GM06990 (cell line): ENCODE results near the gene HDAC4.

ENCODE experiments used
- DNase-seq: peaks from one replicate; pipeline ENCODE4 v3.0.0-alpha.2; 2011; ENCODE audit not compliant: insufficient read length; ENCODE audit errors: extremely low read depth
- H3K27me3 ChIP-seq: replicated peaks from 2 replicates; pipeline ENCODE4 v1.6.0; 2011; ENCODE audit warnings: low read length; ENCODE audit not compliant: control insufficient read depth, insufficient read depth
- H3K36me3 ChIP-seq: 2 replicates; pipeline ENCODE4 v1.5.1; 2011; ENCODE audit warnings: low read length; ENCODE audit not compliant: control insufficient read depth, insufficient read depth
- H3K4me3 ChIP-seq: replicated peaks from 2 replicates; pipeline ENCODE4 v1.5.1; 2011; ENCODE audit warnings: low read depth, mild to moderate bottlenecking, control low read depth, low read length
- TF ChIP-seq, protein P1 (sequence below): IDR thresholded peaks from 2 replicates; pipeline ENCODE4 v1.5.1; 2011; ENCODE audit warnings: low read length, control low read depth, mild to moderate bottlenecking, inconsistent platforms; ENCODE audit not compliant: insufficient read depth, poor library complexity, severe bottlenecking

HDAC4 gene

DNA sequence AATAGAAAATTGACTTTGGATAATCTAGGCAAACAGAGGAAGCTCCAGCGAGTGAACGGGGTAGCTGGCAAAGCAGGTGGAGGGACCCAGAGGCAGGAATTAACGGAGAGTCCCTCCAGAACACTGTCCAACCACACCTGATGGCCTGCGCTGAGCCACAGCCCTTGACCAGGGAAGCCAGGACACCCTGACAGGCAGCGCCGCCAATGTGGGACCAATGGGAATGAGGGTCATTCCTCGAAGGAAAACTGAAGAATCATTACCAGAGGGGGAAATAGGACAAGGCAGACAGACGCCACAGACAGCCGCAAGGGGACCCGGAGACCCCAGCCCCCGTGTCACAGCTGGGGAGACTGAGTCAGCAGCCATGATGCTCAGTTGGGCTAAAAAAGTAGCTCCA is 40.8 kb downstream of the HDAC4 start:
- no peak overlapping the region for H3K4me3 ChIP-seq
- no peaks in the 10 kb centered on the region for H3K27me3 ChIP-seq
- TF ChIP-seq, protein P1, sequence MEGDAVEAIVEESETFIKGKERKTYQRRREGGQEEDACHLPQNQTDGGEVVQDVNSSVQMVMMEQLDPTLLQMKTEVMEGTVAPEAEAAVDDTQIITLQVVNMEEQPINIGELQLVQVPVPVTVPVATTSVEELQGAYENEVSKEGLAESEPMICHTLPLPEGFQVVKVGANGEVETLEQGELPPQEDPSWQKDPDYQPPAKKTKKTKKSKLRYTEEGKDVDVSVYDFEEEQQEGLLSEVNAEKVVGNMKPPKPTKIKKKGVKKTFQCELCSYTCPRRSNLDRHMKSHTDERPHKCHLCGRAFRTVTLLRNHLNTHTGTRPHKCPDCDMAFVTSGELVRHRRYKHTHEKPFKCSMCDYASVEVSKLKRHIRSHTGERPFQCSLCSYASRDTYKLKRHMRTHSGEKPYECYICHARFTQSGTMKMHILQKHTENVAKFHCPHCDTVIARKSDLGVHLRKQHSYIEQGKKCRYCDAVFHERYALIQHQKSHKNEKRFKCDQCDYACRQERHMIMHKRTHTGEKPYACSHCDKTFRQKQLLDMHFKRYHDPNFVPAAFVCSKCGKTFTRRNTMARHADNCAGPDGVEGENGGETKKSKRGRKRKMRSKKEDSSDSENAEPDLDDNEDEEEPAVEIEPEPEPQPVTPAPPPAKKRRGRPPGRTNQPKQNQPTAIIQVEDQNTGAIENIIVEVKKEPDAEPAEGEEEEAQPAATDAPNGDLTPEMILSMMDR, result no peak
- DNase-seq, result no peak
- no peaks in the 10 kb centered on the region for H3K36me3 ChIP-seq

DNA sequence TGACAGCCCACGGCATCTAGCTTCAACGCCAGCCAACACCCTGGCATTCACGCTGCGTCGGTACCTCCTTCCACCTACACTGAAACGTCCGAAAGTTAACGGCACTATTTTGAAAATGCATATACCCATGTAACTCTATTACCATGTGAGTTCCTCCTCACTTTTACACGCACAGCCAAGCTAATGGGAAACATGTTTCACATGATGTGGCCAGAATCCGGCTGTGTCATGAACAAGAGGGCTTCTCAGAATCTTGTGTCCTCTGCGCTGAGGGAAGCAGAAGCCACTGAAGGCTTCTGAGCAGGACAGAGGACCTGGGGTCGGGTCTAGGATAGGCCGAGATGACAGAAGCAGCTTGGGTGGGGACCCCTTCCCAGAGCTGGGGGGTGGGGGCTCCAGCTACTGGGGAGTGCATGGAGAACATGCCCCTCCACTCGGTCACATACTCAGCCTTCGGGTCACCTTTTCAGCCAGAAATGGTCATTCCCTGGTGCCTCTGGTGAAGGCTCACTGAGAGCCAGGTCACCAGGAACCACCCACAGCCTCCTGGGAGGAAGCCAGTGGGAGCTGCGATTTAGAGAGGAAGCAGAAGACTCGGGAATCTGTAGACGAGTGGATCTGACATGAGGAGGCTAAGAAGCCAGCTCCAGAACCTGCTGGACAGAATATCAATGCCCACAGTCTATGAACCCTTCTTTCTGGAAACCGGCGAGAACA is 41.5 kb downstream of the HDAC4 start:
- no peaks in the 10 kb centered on the region for H3K27me3 ChIP-seq
- H3K36me3 ChIP-seq, result no peaks in the 10 kb centered on the region
- no peak for DNase-seq
- no peak overlapping the region for H3K4me3 ChIP-seq
- TF ChIP-seq, protein P1, result no peak

DNA sequence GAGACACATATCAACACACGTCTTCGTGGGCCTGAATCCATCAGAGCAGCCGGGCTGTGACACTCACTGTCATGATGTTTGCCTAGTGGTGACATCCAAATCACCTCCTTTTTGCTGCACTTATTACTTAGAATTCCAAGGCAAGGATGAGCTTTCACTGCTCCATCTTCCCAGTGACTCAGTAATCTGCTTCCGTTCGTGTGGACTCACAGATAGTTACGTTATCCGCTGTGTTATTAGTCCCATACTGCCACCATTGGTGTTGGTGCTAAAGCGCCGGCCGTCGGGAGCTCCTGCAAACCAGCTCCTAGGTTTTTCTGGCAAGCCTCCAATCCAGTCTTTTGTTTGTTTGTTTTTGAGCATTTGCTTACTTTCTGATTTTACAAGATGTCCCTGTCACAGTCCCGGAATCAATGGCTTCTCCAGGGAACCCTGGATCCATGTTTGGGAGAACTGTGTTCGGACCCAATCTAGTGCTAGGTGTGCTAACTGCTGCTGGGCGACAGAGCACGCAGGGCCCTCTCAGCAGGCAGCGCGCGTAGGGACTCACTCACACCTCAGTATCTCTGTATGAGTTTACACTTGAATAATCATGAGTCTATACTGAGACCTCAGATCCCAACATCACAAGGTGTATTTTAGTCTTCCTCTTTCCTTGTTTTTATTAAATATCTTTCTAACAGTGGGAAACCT is 42.6 kb downstream of the HDAC4 start:
- Histone ChIP-seq H3K27me3 (no peaks in the 10 kb centered on the region), H3K4me3 (no peak overlapping the region), H3K36me3 (no peaks in the 10 kb centered on the region)
- TF ChIP-seq, protein P1, result no peak
- DNase-seq, result no peak

DNA sequence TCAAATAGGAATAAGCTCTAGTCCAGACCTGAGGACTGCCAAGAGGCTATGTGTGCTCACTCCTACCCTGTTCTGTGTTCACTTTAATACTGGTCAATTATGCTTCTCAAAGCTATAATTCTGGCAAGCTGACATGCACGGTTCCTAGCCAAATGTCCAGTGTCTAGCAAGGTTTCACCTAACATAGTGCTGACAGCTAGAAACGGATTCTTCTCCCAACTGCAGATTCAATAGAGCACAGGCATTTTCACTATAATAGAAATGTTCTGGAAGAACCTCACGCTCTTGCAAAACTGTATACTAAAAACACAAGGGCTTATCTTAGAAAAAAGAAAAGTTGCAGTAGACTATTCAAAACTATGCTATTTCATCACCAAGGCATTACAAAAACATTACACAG is 45.1 kb downstream of the HDAC4 start:
- Histone ChIP-seq H3K27me3 (no peaks in the 10 kb centered on the region), H3K4me3 (no peak overlapping the region), H3K36me3 (no peaks in the 10 kb centered on the region)
- no peak for DNase-seq
- TF ChIP-seq, protein P1, result no peak

DNA sequence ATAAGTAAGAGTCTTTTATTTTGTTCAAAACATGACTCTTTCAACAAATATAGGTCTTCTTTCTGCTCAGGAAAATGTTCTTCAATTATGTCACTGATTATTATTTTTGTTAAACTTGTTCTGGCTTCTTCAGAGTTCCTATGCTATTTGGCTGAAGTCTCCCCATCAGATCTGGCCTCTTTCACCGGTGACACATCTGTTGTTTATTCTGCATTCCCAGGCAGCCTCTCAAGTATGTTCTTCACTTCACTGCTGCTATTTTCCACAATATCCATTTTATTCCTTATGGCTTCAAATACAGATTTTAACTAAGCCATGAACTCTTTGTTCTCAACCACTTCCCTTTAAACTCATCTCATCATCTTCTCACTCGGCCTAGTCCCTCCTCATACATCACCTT is 45.7 kb downstream of the HDAC4 start:
- TF ChIP-seq, protein P1, result no peak
- no peak for DNase-seq
- no peak overlapping the region for H3K4me3 ChIP-seq

More for the DNA sequence above, 45.7 kb downstream of the HDAC4 start:
- Histone ChIP-seq H3K36me3 (no peaks in the 10 kb centered on the region), H3K27me3 (no peaks in the 10 kb centered on the region)
